HepG2 (cell line): ENCODE data around the gene FAM111A. TPM values are rescaled to one million over a fixed set of nuclear protein-coding genes. Genes with fewer than 3 reads are reported as not detected.

ENCODE experiments used
- CBX2 ChIP-seq, 2 experiments: fragments of 200-600 bp in 1 of 2; sonication (generic); formaldehyde crosslinking in 1 of 2; IDR thresholded peaks; 2 replicates each; pipeline versions ENCODE4 v1.7.0 to v1.8.1; 2018 to 2022; ENCODE audit warnings: low read depth in 2 of 2, low read length in 1 of 2, mild to moderate bottlenecking in 1 of 2, missing genetic modification reagents in 1 of 2
- CC2D1A ChIP-seq: sonication (generic); formaldehyde crosslinking; IDR thresholded peaks from 2 replicates; pipeline ENCODE4 v1.8.1; 2023; ENCODE audit warnings: mild to moderate bottlenecking, missing genetic modification reagents
- CCDC6 ChIP-seq: sonication (generic); formaldehyde crosslinking; IDR thresholded peaks from 2 replicates; pipeline ENCODE4 v1.8.1; 2022; ENCODE audit warnings: mild to moderate bottlenecking, missing genetic modification reagents, moderate library complexity
- CHCHD3 ChIP-seq: sonication (generic); formaldehyde crosslinking; IDR thresholded peaks from 2 replicates; pipeline ENCODE4 v1.8.0; 2022; ENCODE audit warnings: mild to moderate bottlenecking, missing genetic modification reagents, moderate library complexity
- GABPB1 ChIP-seq: IDR thresholded peaks from 2 replicates; pipeline ENCODE4 v1.6.1; 2016; ENCODE audit warnings: mild to moderate bottlenecking, missing genetic modification reagents, moderate library complexity, missing compliant biosample characterization
- KDM1A ChIP-seq: IDR thresholded peaks from 2 replicates; pipeline ENCODE4 v1.6.1; 2016; ENCODE audit warnings: missing compliant biosample characterization
- KDM3A ChIP-seq: IDR thresholded peaks from 2 replicates; pipeline ENCODE4 v1.6.1; 2018; ENCODE audit warnings: low read depth, missing compliant biosample characterization
- SIX1 ChIP-seq: sonication (generic); formaldehyde crosslinking; IDR thresholded peaks from 2 replicates; pipeline ENCODE4 v1.4.0; 2020; ENCODE audit warnings: missing genetic modification reagents, borderline replicate concordance
- SNRNP70 ChIP-seq: fragments of 200-400 bp; formaldehyde crosslinking; IDR thresholded peaks from 2 replicates; pipeline ENCODE4 v1.6.1; 2017; ENCODE audit warnings: mild to moderate bottlenecking, low read depth, low read length, moderate library complexity
- SRSF1 ChIP-seq: fragments of 200-400 bp; formaldehyde crosslinking; optimal IDR thresholded peaks from 2 replicates; pipeline ENCODE3; 2017; ENCODE audit warnings: mild to moderate bottlenecking, low read depth, low read length, moderate library complexity
- ZFAT ChIP-seq: sonication (generic); formaldehyde crosslinking; conservative IDR thresholded peaks from 2 replicates; pipeline ENCODE4 v1.8.1; 2023; ENCODE audit warnings: missing genetic modification reagents, inconsistent platforms
- ZNF20 ChIP-seq: sonication (generic); formaldehyde crosslinking; IDR thresholded peaks from 2 replicates; pipeline ENCODE4 v1.4.0; 2020; ENCODE audit warnings: mild to moderate bottlenecking, moderate library complexity, missing genetic modification reagents
- ZNF207 ChIP-seq: fragments of 450-650 bp; IDR thresholded peaks from 2 replicates; pipeline ENCODE4 v1.6.1; 2016; ENCODE audit warnings: antibody characterized with exemption, borderline replicate concordance
- polyA plus RNA-seq, 8 experiments: library from polyadenylated mRNA; depleted of rRNA in 3 of 8; stranded (reverse) in 7 of 8; unstranded in 1 of 8; fragments of >200 nt; fragmentation: Illumina TruSeq in 4 of 8; extraction: Trizol in 4 of 8; gene quantifications; 2 replicates each; pipeline versions ENCODE4 v1.2.1 to v1.2.3, GENCODE V29; 2011 to 2016; ENCODE audit warnings: low read depth in 4 of 8, missing spikeins in 1 of 8, mixed read lengths in 1 of 8; ENCODE audit not compliant: insufficient read depth in 1 of 8
- total RNA-seq, 5 experiments: library from RNA; depleted of rRNA; stranded (reverse); fragments of >200 nt; fragmentation: Illumina TruSeq; extraction: Trizol; gene quantifications; 2 replicates each; pipeline ENCODE4 v1.2.3, GENCODE V29; 2016; ENCODE audit warnings: low read depth in 1 of 5
- TF ChIP-seq, protein P1 (sequence below), 2 experiments: sonication (generic) in 1 of 2; formaldehyde crosslinking in 1 of 2; IDR thresholded peaks; 2 replicates each; pipeline versions ENCODE4 v1.4.0 to v1.6.1; 2016 to 2020; ENCODE audit warnings: borderline replicate concordance in 1 of 2, low read depth in 1 of 2, mild to moderate bottlenecking in 1 of 2, missing genetic modification reagents in 1 of 2
- TF ChIP-seq, protein P2 (sequence below): sonication (generic); formaldehyde crosslinking; IDR thresholded peaks from 2 replicates; pipeline ENCODE4 v1.8.0; 2022; ENCODE audit warnings: mild to moderate bottlenecking, missing genetic modification reagents, borderline replicate concordance
- TF ChIP-seq, protein P3 (sequence below): sonication (generic); formaldehyde crosslinking; IDR thresholded peaks from 2 replicates; pipeline ENCODE4 v1.8.0; 2023; ENCODE audit warnings: mild to moderate bottlenecking, missing genetic modification reagents
- TF ChIP-seq, protein P4 (sequence below): sonication (generic); formaldehyde crosslinking; IDR thresholded peaks from 2 replicates; pipeline ENCODE4 v1.5.0; 2020; ENCODE audit warnings: mild to moderate bottlenecking, missing genetic modification reagents, borderline replicate concordance

FAM111A gene
- total and polyA plus RNA-seq, 2 of the 13 experiments (the other 11 are each of a cell fraction or from before 2014, with no cell fraction given), result 3.2 to 13.5 TPM

DNA sequence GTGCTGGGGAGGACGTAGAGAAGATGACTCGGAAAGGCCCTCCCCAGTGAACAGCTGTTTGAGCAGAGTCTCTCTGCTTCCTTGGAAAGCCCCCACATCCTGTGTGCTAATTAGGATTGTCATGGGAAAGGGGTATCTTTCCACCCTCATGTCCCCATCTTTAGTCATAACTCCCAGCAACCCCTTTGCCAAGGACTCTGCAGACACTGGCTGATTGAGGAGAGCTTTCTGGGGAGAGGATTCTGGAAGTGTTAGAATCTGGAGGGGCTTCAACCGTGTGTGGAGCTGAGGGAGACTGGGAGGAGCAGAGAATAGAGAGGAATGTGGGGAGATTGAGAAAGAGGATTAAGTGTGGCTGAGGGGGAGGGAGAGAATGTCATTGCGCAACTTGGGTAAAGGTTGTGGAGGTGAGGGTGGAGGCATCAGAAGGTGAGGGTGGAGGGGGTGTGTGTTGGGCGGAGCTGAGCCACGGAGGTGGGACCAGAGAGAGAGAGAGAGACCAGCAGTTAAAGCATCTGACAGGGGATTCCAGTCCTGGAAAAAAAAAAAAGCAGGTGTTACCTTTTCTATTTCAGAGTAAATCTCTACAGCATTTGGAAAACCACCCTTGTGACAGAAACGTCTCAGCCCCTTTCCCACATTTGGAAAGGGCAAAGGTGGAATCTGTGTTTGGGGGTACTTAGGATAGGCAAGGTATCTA is 31.5 kb downstream of the FAM111A start (continued):
- TF ChIP-seq, protein P1, sequence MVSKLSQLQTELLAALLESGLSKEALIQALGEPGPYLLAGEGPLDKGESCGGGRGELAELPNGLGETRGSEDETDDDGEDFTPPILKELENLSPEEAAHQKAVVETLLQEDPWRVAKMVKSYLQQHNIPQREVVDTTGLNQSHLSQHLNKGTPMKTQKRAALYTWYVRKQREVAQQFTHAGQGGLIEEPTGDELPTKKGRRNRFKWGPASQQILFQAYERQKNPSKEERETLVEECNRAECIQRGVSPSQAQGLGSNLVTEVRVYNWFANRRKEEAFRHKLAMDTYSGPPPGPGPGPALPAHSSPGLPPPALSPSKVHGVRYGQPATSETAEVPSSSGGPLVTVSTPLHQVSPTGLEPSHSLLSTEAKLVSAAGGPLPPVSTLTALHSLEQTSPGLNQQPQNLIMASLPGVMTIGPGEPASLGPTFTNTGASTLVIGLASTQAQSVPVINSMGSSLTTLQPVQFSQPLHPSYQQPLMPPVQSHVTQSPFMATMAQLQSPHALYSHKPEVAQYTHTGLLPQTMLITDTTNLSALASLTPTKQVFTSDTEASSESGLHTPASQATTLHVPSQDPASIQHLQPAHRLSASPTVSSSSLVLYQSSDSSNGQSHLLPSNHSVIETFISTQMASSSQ (IDR thresholded peaks at IDR 0.05; ENCODE audit: low read depth), result no peak
- TF ChIP-seq, protein P1 (CRISPR knock-in tag; IDR thresholded peaks at IDR 0.05; ENCODE audit: borderline replicate concordance), result no peak
- TF ChIP-seq ZNF207 (no peak), SIX1 (CRISPR knock-in tag) (no peak), CCDC6 (CRISPR knock-in tag) (peak; percentile 37; the same call in 1 of the 2 replicates), KDM1A (CRISPR knock-in tag) (peak; percentile 31; the same call in 1 of the 2 replicates), SNRNP70 (no peak), CC2D1A (CRISPR knock-in tag) (no peak), CHCHD3 (no peak), GABPB1 (CRISPR knock-in tag) (no peak; the same call in 1 of the 2 replicates), CBX2 (IDR thresholded peaks at IDR 0.05; ENCODE audit: low read depth, low read length) (no peak), CBX2 (CRISPR knock-in tag; IDR thresholded peaks at IDR 0.05; ENCODE audit: low read depth) (no peak), KDM3A (no peak), ZFAT (CRISPR knock-in tag) (no peak), SRSF1 (no peak), ZNF20 (no peak)
- TF ChIP-seq, protein P2, sequence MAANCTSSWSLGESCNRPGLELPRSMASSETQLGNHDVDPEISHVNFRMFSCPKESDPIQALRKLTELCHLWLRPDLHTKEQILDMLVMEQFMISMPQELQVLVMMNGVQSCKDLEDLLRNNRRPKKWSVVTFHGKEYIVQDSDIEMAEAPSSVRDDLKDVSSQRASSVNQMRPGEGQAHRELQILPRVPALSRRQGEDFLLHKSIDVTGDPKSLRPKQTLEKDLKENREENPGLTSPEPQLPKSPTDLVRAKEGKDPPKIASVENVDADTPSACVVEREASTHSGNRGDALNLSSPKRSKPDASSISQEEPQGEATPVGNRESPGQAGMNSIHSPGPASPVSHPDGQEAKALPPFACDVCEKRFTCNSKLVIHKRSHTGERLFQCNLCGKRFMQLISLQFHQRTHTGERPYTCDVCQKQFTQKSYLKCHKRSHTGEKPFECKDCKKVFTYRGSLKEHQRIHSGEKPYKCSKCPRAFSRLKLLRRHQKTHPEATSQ (CRISPR knock-in tag), result peak; percentile 63; the same call in 1 of the 2 replicates
- TF ChIP-seq, protein P3, sequence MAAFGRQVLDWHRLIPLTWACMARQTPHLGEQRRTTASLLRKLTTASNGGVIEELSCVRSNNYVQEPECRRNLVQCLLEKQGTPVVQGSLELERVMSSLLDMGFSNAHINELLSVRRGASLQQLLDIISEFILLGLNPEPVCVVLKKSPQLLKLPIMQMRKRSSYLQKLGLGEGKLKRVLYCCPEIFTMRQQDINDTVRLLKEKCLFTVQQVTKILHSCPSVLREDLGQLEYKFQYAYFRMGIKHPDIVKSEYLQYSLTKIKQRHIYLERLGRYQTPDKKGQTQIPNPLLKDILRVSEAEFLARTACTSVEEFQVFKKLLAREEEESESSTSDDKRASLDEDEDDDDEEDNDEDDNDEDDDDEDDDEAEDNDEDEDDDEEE (CRISPR knock-in tag), result no peak
- TF ChIP-seq, protein P4, sequence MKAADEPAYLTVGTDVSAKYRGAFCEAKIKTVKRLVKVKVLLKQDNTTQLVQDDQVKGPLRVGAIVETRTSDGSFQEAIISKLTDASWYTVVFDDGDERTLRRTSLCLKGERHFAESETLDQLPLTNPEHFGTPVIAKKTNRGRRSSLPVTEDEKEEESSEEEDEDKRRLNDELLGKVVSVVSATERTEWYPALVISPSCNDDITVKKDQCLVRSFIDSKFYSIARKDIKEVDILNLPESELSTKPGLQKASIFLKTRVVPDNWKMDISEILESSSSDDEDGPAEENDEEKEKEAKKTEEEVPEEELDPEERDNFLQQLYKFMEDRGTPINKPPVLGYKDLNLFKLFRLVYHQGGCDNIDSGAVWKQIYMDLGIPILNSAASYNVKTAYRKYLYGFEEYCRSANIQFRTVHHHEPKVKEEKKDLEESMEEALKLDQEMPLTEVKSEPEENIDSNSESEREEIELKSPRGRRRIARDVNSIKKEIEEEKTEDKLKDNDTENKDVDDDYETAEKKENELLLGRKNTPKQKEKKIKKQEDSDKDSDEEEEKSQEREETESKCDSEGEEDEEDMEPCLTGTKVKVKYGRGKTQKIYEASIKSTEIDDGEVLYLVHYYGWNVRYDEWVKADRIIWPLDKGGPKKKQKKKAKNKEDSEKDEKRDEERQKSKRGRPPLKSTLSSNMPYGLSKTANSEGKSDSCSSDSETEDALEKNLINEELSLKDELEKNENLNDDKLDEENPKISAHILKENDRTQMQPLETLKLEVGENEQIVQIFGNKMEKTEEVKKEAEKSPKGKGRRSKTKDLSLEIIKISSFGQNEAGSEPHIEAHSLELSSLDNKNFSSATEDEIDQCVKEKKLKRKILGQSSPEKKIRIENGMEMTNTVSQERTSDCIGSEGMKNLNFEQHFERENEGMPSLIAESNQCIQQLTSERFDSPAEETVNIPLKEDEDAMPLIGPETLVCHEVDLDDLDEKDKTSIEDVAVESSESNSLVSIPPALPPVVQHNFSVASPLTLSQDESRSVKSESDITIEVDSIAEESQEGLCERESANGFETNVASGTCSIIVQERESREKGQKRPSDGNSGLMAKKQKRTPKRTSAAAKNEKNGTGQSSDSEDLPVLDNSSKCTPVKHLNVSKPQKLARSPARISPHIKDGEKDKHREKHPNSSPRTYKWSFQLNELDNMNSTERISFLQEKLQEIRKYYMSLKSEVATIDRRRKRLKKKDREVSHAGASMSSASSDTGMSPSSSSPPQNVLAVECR (CRISPR knock-in tag), result peak; percentile 56; the same call in 1 of the 2 replicates
